DMS53 treated with DMSO at 0.1 percent for 48 hours (cell line): Measurements from ENCODE around the gene MEN1.

ENCODE experiments used
- DNase-seq: peaks from one replicate; lab custom pipeline; 2025; ENCODE audit not compliant: unreplicated experiment; lab: John Stamatoyannopoulos, UW

MEN1 gene

DNA sequence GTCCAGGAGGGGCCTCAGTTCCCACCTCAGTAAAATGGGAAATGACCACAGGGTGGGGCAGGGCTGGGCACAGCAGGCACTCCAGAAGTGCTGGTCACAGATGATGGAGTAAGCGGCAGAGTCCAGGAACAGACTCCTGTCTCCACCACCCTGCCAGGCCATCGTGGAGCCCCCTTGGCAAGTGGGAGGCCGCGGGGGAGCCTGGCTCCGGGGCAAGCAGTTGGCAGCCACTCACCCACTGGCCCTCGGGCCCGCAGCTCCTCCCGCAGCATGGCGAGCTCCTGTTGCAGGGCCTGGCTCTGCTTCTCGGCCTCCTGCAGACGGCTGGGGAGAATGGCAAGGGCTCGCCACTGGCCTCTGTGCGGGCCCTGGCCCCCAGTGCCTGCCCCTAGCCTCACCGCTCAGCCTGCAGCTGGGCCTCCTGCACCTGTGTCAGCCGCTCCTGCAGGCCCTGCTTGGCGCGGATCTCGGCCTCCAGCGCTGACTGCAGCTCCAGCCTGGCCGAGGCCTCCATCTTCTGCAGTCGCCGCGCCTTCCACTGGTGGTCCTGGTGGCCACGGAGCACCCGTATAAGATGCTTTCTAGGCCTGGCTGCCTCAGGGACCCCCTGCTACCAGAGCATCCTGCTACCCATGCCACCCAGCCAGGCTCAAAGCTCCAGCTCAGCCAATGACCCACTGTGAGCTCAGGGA, 23.8 kb upstream of the MEN1 start:
- DNase-seq, result no peak

DNA sequence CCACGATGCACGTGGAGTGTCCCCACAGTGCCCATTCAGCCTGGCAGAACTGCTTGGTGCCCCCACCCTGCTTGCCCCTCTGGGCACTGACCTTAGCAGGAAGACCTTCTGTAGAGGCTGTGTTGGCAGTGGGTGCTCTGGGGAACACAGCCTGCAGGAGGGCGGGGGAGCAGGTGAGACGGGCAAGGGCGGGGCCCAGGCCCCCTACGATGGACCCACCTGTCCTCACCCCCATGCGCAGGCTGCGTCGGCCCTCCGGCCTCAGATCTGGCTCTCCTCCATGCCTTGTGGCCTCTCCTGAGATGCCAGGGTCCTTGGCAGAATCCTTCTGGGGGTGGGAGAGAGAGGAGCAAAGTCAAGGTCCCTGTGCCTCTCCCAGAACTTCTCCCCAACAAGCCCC, 23.2 kb upstream of the MEN1 start:
- no peak for DNase-seq

DNA sequence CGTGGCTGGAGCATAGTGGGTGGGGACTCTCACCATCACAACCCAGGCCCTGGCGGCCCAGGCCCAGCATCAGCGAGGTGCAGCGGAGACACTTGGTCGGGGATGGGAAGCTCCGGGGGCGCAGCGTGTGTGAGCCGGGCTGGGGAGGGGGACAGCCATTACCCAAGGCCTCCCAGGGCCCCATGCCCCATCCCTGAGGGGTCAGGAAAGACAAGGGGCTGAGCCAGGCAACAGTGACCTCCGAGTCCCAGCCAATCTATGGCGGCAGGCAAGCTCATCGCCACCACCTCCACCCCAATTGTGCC, 22.8 kb upstream of the MEN1 start:
- no peak for DNase-seq

DNA sequence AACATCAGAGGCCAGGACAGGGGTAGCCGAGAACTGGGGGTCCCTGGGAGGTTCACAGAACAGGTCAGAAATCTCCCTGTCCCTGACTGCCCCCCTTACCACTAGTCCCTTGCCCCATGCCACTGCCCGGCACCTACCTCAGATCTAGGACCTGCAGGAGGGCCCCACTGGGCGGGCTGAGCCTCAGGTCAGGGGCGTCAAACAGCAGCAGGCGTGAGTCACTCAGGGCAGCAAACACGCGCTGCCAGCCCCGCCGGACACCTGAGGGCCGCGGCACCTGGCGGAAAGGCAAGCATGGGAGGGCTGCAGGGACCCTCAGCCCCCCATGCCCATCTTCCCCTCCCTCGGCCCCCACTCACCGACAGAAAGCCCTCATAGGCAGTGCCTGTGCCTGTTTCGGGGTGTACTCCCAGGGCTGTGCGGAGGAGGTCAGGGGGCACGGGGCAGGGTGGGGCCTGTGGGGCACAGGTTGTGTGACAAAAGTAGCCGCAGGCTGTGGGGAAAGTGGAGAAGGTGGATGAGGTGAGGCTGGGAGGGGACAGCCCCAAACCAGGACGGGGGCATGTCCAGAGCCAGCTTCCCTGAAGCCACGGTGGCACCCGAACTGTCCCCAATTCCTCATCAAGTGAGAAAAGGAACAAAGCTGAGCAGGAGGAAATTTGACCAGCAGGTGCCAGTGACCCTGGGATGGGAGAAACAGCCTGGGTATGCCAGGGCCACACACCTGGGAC, 22.3 kb upstream of the MEN1 start:
- DNase-seq, result no peak

DNA sequence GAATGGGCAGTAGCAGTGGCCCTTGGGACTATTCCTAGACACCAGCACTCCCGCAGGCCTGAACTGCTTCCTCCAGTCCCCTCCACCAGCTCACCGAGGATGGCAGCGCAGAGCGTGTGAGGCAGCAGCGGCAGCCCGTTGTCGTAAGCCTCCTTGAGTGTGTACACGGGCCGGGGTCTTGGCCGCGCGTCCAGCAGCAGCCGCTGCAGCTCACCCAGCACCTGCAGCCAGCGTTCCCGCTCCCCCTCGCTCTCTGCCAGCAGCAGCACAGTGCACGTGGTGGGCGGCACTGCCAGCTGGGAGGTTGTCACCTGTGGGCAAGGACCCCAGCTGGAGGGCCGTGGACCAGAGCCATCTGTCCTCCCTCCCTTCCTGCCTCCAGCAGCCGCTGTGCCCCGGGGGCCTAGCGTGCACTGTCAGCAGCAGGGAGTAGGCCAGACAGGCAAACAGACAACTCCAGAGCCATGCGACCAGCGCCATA, 21.1 kb upstream of the MEN1 start:
- no peak for DNase-seq

DNA sequence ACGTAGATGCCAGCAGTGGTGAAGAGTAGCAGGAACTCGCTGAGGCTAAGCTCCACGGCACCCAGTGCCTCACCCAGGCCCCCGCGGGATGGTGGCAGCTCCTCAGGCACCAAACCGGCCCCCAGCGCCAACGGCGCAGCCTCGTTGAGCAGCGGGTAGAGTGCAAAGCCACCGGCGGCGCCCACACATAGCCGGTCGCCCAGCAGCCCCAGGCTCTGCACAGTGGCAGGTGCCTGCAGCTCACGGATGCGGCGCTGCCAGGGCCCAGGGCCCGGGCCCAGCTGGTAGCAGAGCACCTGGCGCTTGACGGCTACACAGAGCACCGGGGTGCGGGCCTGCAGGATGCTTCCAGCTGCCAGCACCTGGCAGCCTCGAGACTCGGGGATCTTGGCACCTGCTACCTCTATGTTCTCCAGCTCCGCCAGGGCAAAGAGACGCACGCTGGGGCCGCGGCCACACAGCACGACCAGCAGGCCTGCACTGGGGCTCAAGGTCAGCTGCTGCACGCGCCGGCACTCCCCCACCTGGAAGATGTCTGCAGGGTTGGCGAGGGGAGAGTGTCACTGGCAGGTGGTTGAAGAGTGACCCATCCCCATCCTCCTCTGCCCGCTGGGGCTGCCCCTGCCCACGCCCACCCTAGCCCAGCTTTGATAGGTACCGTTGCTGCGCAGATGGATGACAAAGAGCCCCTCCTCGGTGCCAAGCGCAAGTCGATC, 19.3 kb upstream of the MEN1 start:
- DNase-seq, result no peak

DNA sequence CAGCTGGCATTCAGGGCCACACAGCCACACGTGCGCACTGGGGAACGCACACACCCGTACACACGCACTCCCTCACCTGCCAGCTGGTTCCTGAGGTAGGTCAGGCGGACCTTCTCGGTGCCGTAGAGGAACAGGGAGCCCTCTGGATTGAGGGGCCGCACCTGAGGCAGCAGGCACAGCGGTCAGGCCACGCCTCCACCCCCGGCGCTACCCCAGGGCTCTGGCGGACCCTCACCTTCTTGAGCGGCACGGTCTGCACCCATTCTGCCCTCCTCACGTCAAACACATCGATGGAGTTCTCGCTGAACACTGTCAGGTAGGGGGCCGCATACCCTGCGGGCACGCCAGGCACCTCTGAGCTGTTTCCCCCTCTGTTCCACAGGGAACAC, 17.1 kb upstream of the MEN1 start:
- no peak for DNase-seq

DNA sequence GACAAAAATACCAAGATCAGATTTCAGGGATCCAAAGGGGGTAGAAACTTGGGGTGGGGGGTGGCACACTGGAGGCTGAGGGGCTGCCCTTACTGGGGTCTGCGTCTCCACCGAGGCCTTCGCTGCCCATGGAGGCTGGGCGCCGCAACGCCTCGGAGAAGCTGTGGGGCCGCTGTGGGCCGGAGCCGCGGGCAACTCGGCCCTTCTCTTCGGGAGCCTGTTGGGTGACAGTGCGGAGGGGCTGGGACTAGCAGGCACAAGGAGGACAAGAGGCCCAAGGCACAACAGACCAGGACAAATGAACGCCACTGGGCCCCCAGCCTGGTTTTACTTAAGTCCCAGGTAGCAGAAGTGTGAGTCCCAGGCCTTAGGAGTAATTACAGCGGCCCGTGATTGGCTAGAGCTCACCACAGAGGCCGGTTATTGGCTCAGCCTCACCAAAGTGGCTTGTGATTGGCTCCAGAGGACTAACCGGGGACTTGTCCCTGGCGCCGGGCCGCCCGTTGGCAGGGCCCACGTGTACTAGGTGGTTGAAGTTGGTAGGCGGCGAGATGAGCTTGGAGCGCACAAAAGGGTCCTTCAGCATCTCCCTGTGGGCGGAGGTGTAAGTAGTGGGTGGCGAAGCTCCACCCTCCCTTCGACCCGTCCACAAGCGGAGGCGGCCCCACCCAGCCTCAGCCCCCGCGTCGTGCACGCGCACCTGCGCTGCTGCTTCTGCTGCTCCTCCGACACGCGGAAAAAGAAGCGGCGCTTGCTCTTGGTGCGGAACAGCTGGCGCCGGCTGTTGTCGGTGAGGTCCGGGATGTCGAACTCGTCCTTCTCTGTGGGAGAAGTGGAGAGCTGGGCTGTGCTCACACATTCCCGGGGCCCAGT, 16.5 kb upstream of the MEN1 start:
- no peak for DNase-seq

DNA sequence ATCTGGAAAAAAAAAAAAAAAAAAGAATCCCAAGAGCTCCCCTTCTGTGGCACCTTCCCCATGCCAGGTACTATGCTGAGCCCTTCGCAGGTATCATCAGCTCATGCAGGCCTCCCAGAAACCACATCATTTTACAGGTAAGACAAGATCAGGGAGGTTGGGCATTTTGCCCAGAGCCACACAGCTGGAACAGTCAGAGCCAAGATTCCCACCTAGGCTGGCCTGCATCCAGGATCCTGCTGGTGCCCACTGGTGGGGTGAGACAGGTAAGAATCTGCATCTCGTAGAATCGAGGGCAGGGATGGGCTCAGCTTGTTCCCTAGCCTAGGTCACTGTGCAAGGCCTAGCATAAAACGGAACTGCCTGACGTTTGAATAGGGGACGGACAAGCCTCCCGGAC, 15.7 kb upstream of the MEN1 start:
- no peak for DNase-seq

DNA sequence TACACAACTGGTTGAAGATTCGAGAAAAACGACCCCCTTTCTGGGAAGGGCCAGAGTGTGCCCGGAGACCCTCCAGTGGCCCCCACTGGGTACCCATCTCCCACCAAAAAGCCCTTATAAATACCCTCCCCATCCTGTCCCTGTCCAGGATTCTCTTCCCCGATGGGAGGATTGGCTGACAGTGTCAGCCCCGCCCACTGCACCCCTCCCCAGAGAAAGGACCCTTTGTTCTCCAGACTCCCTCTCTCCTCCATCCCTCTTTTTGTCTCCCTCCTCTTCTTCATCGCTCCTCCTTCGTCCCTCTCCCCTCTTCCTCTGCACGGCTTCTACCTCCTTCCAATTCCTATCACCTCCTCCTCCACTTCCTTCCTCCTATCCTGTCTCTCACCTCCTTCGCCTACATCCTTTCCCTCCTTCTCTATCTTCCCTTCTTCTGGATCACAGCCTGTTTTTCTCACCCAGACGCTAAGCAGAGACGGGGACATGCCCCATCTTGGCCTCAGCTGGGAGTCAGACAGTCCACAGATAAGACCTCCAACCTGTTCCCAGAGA, 13.3 kb upstream of the MEN1 start:
- DNase-seq, result no peak

DNA sequence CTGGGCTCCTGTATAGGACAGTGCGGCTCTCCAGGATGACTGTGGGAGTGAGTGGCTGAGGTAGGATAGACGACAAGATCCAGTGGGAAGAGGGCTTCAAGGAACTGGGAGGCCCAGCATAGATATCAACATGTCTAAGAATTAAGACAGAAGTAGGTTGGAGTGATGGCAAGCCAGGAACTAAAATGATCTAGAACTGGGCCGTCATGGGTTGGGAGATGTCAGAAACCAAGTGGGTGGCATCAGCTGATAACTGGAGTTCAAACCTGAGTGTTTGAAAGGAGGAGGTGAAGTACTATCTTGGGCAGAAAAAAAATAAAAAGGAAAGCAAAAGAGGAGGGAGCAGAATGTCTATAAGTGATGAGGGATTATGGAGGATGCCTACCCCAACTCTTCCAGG, 7.1 kb upstream of the MEN1 start:
- DNase-seq, result no peak

DNA sequence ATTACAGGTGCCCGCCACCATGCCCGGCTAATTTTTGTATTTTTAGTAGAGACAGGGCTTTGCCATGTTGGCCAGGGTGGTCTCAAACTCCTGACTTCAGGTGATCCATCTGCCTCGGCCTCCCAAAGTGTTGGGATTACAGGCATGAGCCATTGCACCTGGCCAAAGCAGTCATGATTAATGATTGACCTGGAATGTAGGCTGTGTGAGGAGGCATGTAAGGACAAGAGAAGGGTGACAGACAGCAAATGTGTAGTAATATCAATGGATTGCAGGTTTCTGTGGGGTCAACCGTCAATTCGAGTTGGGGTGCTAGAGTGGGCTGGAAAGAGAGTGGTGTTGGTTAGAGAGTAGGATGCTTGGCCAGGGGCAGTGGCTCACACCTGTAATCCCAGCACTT, 5.1 kb upstream of the MEN1 start:
- DNase-seq, result peak; percentile 0

DNA sequence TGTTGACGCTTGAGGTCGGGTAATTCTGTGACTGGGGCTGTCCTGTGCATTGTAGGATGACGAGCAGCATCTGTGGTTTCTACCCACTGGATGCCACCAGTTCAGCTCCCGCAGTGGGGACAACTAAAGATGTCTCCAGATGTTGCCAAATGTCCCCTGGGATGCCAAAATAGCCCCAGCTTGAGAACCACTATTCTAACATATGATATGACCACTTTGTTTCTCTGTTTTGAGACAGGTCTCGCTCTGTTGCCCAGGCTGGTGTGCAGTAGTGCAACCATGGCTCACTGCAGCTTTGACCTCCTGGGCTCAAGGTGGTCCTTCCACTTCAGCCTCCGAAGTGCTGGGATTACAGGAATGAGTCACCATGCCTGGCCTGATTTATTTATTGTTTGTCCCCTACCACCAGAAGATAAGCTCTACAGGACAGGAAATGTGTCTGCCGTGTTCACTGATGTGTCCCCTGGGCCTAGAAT, 4.4 kb upstream of the MEN1 start:
- DNase-seq, result peak; percentile 21

DNA sequence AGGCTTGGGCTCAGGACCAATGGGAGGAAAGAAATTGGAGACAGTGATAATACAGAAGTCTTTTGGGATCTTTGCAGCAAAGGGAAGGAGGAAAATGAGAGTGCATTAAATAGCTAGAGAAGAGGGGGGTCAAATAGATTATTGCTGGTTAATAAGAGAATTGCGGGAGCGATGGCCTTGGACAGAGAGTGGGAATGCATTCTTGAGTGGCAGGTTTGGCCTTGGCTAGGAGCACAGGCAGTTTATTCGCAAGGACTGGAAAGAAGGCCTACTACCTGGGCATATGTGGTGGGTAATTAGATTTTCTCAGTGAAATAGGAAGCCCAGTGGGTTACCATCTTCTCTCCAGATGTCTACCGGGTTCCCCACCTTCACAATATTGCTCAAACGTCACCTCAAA, 3.5 kb upstream of the MEN1 start:
- no peak for DNase-seq

DNA sequence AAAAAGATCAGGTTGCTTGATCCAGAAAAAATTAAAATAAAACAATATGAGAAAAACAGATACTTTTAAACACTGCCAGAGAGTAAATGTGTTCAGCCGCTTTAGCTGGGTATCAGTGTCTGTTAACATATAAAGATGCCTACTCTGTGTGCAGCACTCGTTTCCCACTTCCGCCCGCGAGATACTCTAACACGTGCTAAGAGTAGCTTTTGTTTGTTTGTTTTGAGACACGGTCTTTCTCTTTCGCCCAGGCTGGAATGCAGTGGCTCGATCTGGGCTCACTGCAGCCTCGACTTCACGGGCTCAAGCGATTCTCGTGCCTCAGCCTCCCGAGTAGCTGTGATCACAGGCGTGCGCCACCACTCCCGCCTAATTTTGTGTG, 531 bp upstream of the MEN1 start:
- DNase-seq, result peak; percentile 95

DNA sequence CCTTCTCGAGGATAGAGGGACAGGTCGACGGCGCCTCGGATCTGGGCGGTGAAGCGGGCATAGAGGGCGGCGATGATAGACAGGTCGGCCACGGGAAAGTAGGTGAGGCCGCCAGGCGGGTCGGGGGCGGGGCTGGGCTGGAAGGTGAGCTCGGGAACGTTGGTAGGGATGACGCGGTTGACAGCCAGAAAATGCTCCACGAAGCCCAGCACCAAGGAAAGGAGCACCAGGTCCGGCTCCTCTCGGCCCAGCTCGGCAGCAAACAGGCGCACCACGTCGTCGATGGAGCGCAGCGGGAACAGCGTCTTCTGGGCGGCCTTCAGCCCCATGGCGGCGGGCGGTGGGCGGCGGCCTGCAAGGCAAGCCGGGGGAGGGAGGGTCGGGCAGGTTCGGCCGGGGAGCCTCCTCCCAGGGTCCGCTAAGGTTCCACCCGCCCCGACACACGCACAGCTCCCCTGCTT, 540 bp downstream of the MEN1 start:
- DNase-seq, result peak; percentile 26

DNA sequence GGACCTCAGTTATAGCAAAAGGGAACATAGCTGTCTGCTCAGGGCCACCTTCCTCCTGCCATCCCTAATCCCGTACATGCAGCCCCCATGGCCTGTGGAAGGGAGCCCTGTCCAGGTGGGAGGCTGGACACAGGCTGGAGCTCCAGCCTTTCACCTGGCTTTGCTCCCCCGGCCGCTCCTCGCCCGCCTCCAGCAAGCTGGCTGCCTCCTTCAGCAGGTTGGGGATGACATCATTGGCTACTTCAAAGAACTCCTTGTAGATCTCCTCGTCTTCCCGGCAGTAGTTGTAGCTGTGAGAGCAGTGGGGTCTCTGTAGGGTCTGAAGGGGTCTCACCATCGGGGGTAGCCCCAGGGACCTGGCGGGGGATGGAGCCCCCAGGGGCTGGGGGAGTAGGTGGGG, 4.9 kb downstream of the MEN1 start:
- DNase-seq, result no peak

DNA sequence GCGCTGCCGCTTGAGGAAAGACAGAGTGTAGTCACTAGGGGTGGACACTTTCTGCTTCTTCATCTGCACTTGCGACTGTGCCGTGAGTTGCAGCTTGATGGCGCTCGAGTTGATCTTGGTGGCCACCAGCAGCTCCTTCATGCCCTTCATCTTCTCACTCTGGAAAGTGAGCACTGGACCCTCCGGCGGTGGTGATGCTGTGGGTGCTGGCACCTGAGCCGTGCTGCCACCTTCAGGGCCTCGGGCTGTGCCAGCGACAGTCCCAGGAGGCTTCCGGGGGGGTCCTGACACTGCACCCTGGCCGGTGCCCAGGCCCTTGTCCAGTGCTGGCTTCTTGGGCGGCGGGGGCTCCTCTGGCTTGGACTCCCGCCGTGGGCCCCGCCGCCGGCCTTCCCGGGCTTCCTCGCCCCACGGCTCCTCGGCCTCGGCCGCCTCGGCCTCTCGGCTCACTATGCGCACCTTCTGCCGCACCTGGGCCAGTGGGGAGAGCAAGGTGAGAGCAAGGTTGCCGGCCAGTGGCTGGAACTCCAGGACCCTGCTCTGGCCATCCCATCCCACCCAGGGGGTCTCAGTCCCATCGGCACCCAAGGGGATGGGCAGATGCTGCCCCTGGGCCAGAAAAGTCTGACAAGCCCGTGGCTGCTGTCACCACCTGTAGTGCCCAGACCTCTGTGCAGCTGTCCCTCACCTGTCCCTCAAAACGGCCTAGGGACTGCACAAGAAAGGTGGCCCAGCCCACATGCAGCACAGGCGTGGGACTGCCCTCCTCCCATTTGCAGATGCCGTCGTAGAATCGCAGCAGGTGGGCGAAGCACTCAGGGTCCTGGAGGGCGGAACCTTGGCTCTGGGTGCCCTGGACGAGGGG, 5.8 kb downstream of the MEN1 start:
- DNase-seq, result no peak

DNA sequence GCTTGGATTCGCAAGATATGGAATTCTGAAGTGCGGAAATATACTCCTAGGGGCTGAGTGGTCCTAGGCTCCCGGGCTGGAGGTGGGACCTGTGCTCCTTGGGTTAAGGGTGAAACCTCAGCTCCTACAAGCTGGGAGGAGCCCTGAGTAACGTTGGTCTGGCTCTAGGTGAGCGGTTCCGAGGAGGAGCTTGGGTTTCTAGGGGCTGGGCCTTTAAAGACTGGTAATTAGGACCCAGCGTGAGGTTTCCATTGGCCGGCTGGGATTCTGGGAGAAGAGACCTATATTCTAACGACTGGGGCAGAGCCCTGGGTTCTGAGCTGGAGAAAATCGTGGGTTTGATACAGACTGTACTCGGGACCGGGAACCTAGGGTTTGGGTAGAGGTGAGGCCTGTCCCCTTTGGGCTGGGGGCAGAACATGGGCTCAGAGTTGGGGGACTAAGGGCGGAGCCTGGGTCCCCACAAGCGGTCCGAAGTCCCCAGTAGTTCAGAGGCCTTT, 6.5 kb downstream of the MEN1 start:
- no peak for DNase-seq
